ENCODE data around the gene CCNG1.

Gene CCNG1

GRCh38 chr5:163408311-163408923, 29.0 kb upstream of the CCNG1 start:
- TF ChIP-seq CEBPB (IDR thresholded peaks at IDR 0.05) (no peak), CREB1 (IDR thresholded peaks at IDR 0.05; ENCODE audit: low read depth) (no peak), RAD21 (IDR thresholded peaks at IDR 0.05; ENCODE audit: low read depth) (peak; percentile 87), ZBTB7A (IDR thresholded peaks at IDR 0.05; ENCODE audit: low read depth) (no peak), FOXM1 (IDR thresholded peaks at IDR 0.05; ENCODE audit: borderline replicate concordance, low read depth) (no peak), EP300 (IDR thresholded peaks at IDR 0.05; ENCODE audit: borderline replicate concordance) (no peak), REST (IDR thresholded peaks at IDR 0.05; ENCODE audit: low read depth) (no peak), TCF12 (IDR thresholded peaks at IDR 0.05; ENCODE audit: low read depth) (no peak), YY1 (IDR thresholded peaks at IDR 0.05; ENCODE audit: low read depth) (no peak)

GRCh38 chr5:163409384-163409783, 28.0 kb upstream of the CCNG1 start:
- TF ChIP-seq MAX (IDR thresholded peaks at IDR 0.05), result no peak
- TF ChIP-seq EGR1 (IDR thresholded peaks at IDR 0.05), result no peak
- TF ChIP-seq TAF1 (IDR thresholded peaks at IDR 0.05; ENCODE audit: low read depth), result no peak
- TF ChIP-seq YY1 (IDR thresholded peaks at IDR 0.05; ENCODE audit: low read depth), result no peak
- TF ChIP-seq CEBPB (IDR thresholded peaks at IDR 0.05), result no peak
- TF ChIP-seq TCF12 (IDR thresholded peaks at IDR 0.05; ENCODE audit: low read depth), result no peak
- TF ChIP-seq TEAD4 (IDR thresholded peaks at IDR 0.05), result no peak
- no peak for TF ChIP-seq FOXM1 (IDR thresholded peaks at IDR 0.05; ENCODE audit: borderline replicate concordance, low read depth)
- TF ChIP-seq EP300 (IDR thresholded peaks at IDR 0.05; ENCODE audit: borderline replicate concordance), result no peak
- TF ChIP-seq REST (IDR thresholded peaks at IDR 0.05; ENCODE audit: low read depth), result no peak
- TF ChIP-seq ZBTB7A (IDR thresholded peaks at IDR 0.05; ENCODE audit: low read depth), result no peak

- TF ChIP-seq FOXM1 (IDR thresholded peaks at IDR 0.05; ENCODE audit: borderline replicate concordance, low read depth) (no peak), CREB1 (IDR thresholded peaks at IDR 0.05; ENCODE audit: low read depth) (no peak), MAX (IDR thresholded peaks at IDR 0.05) (no peak)
Measured at GRCh38 chr5:163410505-163410904, 26.9 kb upstream of the CCNG1 start.

- TF ChIP-seq ZBTB7A (IDR thresholded peaks at IDR 0.05; ENCODE audit: low read depth) (no peak), TCF12 (IDR thresholded peaks at IDR 0.05; ENCODE audit: low read depth) (no peak), YY1 (IDR thresholded peaks at IDR 0.05; ENCODE audit: low read depth) (no peak), RAD21 (IDR thresholded peaks at IDR 0.05; ENCODE audit: low read depth) (no peak), FOXM1 (IDR thresholded peaks at IDR 0.05; ENCODE audit: borderline replicate concordance, low read depth) (no peak), EGR1 (IDR thresholded peaks at IDR 0.05) (no peak), CEBPB (IDR thresholded peaks at IDR 0.05) (no peak), CREB1 (IDR thresholded peaks at IDR 0.05; ENCODE audit: low read depth) (no peak), TEAD4 (IDR thresholded peaks at IDR 0.05) (no peak), TAF1 (IDR thresholded peaks at IDR 0.05; ENCODE audit: low read depth) (no peak), EP300 (IDR thresholded peaks at IDR 0.05; ENCODE audit: borderline replicate concordance) (no peak), MAX (IDR thresholded peaks at IDR 0.05) (no peak), USF1 (IDR thresholded peaks at IDR 0.05) (no peak), REST (IDR thresholded peaks at IDR 0.05; ENCODE audit: low read depth) (no peak), NFIC (IDR thresholded peaks at IDR 0.05) (no peak)
Measured at GRCh38 chr5:163424836-163425235, 12.6 kb upstream of the CCNG1 start.

GRCh38 chr5:163432544-163432943, 4.9 kb upstream of the CCNG1 start:
- no peak for TF ChIP-seq EGR1 (IDR thresholded peaks at IDR 0.05)
- TF ChIP-seq TEAD4 (IDR thresholded peaks at IDR 0.05), result no peak
- TF ChIP-seq CEBPB (IDR thresholded peaks at IDR 0.05), result no peak
- TF ChIP-seq REST (IDR thresholded peaks at IDR 0.05; ENCODE audit: low read depth), result no peak
- TF ChIP-seq USF1 (IDR thresholded peaks at IDR 0.05), result no peak
- no peak for TF ChIP-seq EP300 (IDR thresholded peaks at IDR 0.05; ENCODE audit: borderline replicate concordance)
- TF ChIP-seq TAF1 (IDR thresholded peaks at IDR 0.05; ENCODE audit: low read depth), result no peak
- no peak for TF ChIP-seq ZBTB7A (IDR thresholded peaks at IDR 0.05; ENCODE audit: low read depth)
- no peak for TF ChIP-seq FOXM1 (IDR thresholded peaks at IDR 0.05; ENCODE audit: borderline replicate concordance, low read depth)
- TF ChIP-seq TCF12 (IDR thresholded peaks at IDR 0.05; ENCODE audit: low read depth), result no peak
- no peak for TF ChIP-seq CREB1 (IDR thresholded peaks at IDR 0.05; ENCODE audit: low read depth)
- TF ChIP-seq RAD21 (IDR thresholded peaks at IDR 0.05; ENCODE audit: low read depth), result no peak
- no peak for TF ChIP-seq YY1 (IDR thresholded peaks at IDR 0.05; ENCODE audit: low read depth)
- no peak for TF ChIP-seq NFIC (IDR thresholded peaks at IDR 0.05)

All from Ishikawa (cell line).